ENCODE measurements around the gene MCC. TPM values are rescaled to one million over a fixed set of nuclear protein-coding genes. Genes with fewer than 3 reads are reported as not detected.

Gene MCC
- total RNA-seq (2014; rRNA removed; shearing (Covaris generic)) (0.18 TPM in 1 of 2 replicates, not detected in the other), total RNA-seq (2022) (0.04 and 0.25 TPM in 2 replicates), Bru-seq, nascent RNA (percentile 11 among the genes with signal in this experiment), BruChase-seq, experiment 1, labeled RNA remaining after a 6-hour chase (percentile 9 among the genes with signal in this experiment), BruChase-seq, experiment 2, labeled RNA remaining after a 2-hour chase (percentile 9 among the genes with signal in this experiment)
- long read RNA-seq = 0 reads

- POLR2A ChIA-PET = no interaction called here
- CTCF ChIA-PET (ENCODE audit: unreplicated experiment) = no interaction called here
- Histone ChIP-seq H3K79me2 (ENCODE audit: insufficient read depth, low read depth, low read length) (no peaks in the 10 kb centered on the region), H3K4me3 (ENCODE audit: low read depth, low read length, poor library complexity, severe bottlenecking) (no peak within 1 kb of the TSS), H3K36me3 (ENCODE audit: insufficient read depth, low read length) (no peaks in the 10 kb centered on the region), H2AFZ (ENCODE audit: low read length) (no peak within 1 kb of the TSS), H3K4me2 (ENCODE audit: low read length) (no peak within 1 kb of the TSS), H4K20me1 (ENCODE audit: insufficient read depth, low read length) (no peaks in the 10 kb centered on the region), H3K27ac (ENCODE audit: low read depth, low read length, poor library complexity, severe bottlenecking) (no peak within 1 kb of the TSS), H3K9me3 (ENCODE audit: low read length) (peaks cover 11% of the 10 kb centered on the region; the same call in 1 of the 2 replicates), H3K9me2 (ENCODE audit: insufficient read depth, low read length) (no peaks in the 10 kb centered on the region), H3K4me1 (ENCODE audit: insufficient read depth, low read length, poor library complexity, severe bottlenecking) (no peaks in the 10 kb centered on the region)
- BruUV-seq (replicated peaks) = no TSS peak
- intact Hi-C loops (cut with micrococcal nuclease; ENCODE audit: unreplicated experiment) = no loop called here
- no peak for DNase-seq (ENCODE audit: low spot score)
- TF ChIP-seq CTCF (conservative IDR thresholded peaks at IDR 0.05; ENCODE audit: low read length) = no peak
- TF ChIP-seq EZH2phosphoT487 (IDR thresholded peaks at IDR 0.05; ENCODE audit: borderline replicate concordance, low read depth, low read length) = no peak
These were observed at the start of gene MCC for GRCh38 chr5:113487781-113488644. Gene MCC (minus strand): TSS chr5:113488453.

GRCh38 chr5:113531481-113532159 lies 43.4 kb upstream of the MCC start:
- TF ChIP-seq EZH2phosphoT487 (IDR thresholded peaks at IDR 0.05; ENCODE audit: borderline replicate concordance, low read depth, low read length) (no peak), CTCF (conservative IDR thresholded peaks at IDR 0.05; ENCODE audit: low read length) (no peak)
- Histone ChIP-seq H4K20me1 (ENCODE audit: insufficient read depth, low read length) (no peaks in the 10 kb centered on the region), H3K79me2 (ENCODE audit: insufficient read depth, low read depth, low read length) (peaks cover 47% of the 10 kb centered on the region), H3K4me3 (ENCODE audit: low read depth, low read length, poor library complexity, severe bottlenecking) (no peak overlapping the region), H3K36me3 (ENCODE audit: insufficient read depth, low read length) (peaks cover 99% of the 10 kb centered on the region), H2AFZ (ENCODE audit: low read length) (no peak overlapping the region), H3K4me2 (ENCODE audit: low read length) (no peak overlapping the region), H3K27ac (ENCODE audit: low read depth, low read length, poor library complexity, severe bottlenecking) (no peak overlapping the region), H3K4me1 (ENCODE audit: insufficient read depth, low read length, poor library complexity, severe bottlenecking) (no peaks in the 10 kb centered on the region), H3K9me3 (ENCODE audit: low read length) (peaks cover 30% of the 10 kb centered on the region), H3K9me2 (ENCODE audit: insufficient read depth, low read length) (no peaks in the 10 kb centered on the region)
- POLR2A ChIA-PET = interaction anchor here (0.7 to 0.9 kb wide), 2 partner anchors 13 to 1533 kb away, joined by 3 to 5 read pairs; no protein-coding TSS in a partner anchor
- CTCF ChIA-PET (ENCODE audit: unreplicated experiment) = no interaction called here
- intact Hi-C loops (cut with micrococcal nuclease; ENCODE audit: unreplicated experiment) = no loop called here
- BruUV-seq (replicated peaks) = no TSS peak
- peak; percentile 19 for DNase-seq (ENCODE audit: low spot score)
